8988T (cell line): ENCODE results near the gene ILKAP.

Source experiments
- DNase-seq: peaks from one replicate; pipeline ENCODE4 v3.0.0; 2011

ILKAP gene

DNA sequence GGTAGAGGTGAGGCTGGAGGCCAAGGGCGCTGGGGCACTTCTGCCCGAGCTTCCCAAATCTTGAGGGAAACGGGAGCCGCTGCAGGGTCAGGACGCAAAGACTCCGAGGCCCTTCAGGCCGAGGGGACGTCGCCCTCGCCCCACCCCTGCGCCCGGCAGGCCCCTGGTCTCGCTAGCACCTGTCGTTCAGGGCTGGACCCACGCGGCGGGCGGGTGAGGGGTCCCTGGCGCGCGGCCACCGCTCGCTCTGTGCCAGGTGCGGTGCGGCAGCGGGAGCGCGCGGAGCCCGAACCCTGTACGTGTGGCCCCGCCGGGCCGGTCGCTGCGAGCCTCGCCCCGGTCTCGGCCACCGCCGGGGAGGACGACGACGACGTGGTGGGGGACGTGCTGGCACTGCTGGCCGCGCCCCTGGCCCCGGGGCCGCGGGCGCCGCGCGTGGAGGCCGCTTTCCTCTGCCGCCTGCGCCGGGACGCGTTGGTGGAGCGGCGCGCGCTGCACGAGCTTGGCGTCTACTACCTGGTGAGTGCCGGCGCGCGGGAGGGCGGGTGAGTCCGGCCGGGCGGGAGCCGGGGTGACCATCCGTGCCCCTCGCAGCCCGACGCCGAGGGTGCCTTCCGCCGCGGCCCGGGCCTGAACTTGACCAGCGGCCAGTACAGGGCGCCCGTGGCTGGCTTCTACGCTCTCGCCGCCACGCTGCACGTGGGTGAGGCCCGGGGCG, 39.9 kb downstream of the ILKAP start:
- DNase-seq = no peak

DNA sequence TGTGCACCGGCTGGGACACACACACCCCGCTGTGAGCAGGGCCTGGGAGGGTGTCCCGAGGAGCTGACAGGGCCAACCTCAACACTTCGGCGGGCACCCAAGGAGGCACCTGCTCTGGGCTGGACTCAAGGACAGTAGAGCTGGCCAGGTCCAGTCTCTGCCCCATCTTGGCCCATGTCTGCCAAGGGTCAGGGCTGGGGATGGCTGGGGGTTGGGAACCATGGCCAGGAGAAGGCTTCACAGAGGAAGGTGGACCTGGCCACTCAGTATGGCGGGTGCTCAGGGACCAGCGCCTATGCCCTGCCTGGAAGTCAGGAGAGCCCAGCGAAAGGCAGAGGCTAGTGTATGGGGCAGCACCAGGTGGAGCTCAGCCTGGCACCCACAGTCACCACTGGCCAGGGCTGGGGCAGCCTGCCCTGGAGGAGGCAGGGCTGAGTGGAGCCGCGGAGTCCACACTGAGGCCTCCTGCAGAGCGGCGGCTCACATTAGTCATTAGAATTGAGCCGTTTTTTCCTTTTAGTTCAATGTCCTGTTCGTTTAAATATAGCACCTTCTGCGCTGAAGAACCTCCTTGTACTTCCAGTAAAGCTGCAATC, 40.6 kb downstream of the ILKAP start:
- peak; percentile 37 for DNase-seq

DNA sequence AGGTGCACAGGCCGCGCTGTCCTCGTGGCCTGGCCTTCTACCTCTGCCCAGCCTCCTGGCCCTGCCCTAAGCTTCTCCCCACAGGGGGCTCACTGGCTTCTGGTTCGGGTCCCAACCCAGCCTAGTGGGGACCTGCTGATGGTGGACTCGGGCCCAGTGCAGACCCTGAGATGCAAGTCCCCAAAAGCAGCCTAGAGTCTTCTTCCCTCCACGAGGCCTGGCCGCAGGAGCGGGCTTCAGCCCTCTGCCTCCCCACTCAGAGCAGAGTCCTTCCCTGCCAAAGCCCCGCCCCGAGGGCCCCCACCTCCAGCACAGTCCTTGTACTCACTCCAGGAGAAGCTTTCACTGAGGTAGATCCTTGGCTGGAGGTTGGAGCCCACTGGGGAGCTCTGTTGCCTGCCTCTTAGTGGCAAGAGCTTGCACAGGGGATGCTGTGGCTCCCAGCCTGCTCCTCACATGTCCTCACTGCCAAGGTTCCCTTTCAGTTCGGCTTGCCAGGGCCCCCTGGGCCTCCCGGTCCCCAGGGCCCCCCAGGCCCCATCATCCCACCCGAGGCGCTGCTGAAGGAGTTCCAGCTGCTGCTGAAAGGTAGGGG, 41.1 kb downstream of the ILKAP start:
- DNase-seq = peak; percentile 28

DNA sequence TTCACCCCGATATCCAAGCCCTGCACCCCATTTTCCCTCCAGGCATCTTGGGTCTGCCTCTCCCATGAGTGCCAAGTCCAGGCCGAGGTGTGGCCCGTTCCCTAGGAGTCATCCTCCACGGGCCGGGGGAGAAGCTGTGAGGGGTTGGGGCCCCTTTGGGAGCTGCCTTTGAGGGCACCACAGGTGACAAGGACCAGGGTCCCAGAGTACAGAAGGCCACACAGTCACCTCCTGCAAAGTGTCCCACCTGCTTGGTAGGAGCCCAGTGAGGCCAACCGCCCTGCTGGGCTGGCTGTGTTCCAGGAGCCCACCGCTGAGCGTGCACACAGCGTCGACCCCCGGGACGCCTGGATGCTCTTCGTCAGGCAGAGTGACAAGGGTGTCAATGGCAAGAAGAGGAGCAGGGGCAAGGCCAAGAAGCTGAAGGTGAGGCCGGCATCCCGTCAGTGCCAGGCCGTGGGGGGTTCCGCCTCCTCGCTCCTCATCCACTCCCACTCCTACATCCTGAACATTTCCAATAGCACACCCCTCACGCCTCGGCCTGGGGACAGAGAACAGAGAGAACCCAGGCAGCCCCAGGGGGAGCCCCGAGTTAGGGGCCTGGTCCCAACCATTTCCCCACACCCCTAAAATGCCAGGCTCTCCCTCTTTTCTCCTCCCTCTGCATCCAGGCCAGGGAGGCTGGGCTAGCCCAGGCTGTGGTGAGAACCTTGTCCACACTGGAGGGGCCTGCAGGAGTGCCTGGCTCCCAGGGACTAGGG, 42.0 kb downstream of the ILKAP start:
- peak; percentile 34 for DNase-seq

DNA sequence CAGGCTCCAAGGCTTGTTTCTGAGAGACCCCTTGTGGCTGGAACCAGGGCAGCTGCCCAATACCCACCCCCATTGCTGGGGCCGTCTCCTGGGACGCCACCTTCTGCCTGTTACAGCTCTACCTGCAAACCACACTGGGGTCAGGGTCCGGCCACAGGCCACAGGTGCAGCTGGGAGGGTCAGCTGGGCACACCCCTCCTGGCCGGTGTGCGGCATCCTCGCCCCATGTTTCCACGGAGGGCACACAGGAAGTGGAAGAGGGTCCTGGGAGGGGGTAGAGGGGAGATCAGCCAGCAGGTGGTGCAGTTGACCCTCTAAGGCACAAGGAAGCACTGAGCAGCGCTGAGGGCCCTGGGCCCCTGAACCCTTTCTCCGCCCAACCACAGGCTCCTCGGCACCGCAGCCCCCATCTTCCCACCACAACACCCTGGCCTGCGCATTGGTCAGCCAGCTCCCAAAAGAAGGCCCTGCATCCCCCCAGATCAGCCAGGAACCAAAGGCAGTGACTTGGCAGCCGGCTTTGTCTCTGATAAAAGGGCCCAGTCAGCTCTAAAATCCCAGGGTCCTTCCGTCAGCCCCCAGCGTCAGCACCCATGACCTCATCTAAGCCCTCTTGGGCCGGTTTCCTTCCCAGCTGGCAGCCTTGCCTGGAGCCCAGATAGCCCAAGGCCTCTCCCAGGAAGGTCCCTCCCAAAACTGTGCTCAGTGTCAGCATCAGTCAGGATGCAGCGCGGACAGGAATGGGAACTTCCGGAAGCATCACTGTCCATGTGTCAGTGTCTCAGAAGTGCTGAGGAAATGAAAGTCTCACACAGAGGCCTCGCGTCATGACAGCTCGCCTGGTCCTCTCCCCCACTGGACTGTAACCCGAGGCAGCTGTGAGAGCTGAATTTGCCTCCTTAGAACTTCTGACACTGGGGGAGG, 43.0 kb downstream of the ILKAP start:
- DNase-seq = peak; percentile 90

DNA sequence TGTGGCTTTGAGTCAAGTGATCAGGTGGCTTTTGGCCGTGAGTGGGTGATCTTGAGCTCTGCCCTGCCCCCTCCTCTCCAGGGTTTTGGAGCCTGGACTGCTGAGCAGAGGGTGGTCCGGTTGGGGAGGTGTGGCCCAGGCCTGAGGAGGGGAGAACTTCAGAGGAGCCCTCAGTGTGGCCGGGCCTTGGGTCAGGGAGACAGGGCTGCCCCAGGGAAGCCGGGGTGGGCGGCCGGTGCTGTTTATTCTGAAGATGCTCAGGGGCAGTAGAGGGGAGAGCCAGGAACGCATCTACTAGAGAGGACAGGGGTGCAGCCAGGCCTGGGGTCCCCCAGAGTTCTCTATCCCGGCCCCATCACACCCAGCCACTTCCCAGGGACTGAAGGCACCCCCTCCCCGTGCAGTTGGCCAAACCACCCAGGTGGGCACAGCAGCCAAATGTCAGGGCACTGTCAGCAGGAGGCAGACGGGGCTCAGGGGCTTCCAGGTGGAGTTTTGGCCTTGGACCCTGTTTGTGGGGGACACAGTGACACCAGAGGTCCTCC, 43.8 kb downstream of the ILKAP start:
- DNase-seq = no peak

DNA sequence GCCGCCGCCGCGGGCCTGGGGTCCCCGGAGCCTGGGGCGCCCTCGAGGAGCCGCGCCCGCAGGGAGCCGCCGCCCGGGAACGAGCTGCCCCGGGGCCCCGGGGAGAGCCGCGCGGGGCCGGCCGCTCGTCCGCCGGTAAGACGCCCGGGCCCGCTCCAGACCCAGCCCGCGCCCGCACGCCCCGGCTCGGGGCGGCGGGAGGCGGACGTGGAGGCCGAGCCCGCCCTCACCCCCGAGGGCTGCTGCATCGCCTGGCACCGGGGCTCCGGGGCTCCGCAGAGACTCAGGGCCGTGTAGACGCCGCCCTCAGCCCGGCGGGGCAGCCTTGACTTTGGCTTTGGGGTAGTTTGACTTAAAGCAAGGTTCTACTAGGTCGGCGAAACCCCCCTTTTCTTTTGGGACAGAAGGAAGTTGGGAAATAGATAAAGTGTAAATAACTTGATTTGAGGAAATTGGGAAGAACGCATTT, 44.4 kb downstream of the ILKAP start:
- no peak for DNase-seq

DNA sequence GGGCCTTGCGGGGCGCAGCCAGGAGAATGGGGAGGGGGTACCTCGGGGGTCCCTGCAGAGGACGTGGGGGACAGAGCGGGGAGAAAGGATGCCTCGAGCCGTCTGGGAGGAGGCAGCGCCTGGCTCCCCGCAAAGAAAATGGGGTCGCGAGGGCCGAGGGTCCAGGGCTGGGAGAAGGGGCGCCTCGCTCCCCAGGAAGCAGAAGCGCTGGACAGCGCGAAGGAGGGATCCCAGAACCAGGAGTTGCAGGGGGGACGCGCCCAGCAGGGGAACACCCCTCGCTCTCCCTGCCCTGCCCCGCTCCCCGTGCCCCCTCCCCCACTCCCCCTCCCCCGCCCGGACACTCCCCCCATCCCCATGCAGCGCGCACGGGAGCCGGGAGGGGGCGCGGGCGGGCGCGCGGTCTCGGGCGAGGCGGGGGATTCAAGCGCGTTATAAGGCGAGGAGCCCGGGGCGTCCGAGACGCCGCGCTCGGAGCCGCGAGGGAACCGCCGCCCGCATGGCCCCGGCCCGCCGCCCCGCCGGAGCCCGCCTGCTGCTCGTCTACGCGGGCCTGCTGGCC, 44.9 kb downstream of the ILKAP start, which contains the start of gene ERFE:
Gene ERFE (plus strand): TSS at position 462 of the 562 bp plus-strand sequence. CDS start 38 bp downstream, at position 500.
- peak; percentile 95 for DNase-seq

DNA sequence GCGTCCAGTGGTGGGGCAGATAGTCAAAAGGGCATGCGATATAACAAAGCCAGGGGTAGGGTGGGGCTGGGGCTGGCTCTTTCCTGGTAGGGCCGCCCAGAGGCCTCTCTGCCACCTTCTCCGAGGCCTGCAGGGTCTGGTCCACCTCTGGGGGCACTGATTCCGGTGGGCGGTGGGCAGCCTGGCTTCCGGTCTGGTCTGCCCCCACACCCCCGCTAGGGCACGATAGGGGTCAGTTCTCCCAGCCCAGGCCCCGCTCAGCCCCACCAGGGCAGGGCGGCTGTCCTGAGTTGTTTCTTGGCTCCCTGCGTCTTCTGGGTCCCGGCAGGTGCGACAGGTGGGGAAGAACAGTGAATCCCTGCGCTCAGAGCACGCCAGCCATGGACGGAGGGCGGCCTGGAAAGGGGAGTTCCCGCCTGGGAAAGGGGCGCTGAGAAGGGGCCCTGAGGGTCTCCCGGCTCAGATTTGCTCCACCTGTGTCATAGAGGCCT, 45.4 kb downstream of the ILKAP start:
- DNase-seq = no peak

DNA sequence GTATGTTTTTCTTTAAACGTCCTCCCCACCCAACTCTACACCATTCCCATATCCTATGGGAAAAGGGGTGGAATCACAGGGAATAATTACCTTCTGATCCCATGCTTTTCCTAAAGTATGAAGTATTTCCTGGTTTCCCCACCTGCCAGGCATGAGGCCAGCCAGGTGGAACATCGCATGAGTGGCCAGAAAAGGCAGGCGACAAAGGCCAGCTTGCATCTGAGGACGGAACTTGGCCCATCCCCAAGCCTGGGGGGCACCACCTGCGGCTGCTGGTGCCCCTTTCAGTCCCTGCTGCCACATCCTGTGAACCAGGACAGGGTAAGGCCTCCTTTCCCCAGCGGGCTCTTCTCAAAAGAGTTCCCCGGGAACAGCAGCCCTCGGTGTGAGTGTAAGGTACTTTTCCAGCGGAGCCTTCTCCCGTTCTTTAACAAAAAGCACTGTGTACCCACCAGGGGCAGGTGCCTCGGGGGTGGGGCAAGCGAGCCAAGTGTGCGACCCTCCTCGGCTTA, 45.9 kb downstream of the ILKAP start:
- no peak for DNase-seq

DNA sequence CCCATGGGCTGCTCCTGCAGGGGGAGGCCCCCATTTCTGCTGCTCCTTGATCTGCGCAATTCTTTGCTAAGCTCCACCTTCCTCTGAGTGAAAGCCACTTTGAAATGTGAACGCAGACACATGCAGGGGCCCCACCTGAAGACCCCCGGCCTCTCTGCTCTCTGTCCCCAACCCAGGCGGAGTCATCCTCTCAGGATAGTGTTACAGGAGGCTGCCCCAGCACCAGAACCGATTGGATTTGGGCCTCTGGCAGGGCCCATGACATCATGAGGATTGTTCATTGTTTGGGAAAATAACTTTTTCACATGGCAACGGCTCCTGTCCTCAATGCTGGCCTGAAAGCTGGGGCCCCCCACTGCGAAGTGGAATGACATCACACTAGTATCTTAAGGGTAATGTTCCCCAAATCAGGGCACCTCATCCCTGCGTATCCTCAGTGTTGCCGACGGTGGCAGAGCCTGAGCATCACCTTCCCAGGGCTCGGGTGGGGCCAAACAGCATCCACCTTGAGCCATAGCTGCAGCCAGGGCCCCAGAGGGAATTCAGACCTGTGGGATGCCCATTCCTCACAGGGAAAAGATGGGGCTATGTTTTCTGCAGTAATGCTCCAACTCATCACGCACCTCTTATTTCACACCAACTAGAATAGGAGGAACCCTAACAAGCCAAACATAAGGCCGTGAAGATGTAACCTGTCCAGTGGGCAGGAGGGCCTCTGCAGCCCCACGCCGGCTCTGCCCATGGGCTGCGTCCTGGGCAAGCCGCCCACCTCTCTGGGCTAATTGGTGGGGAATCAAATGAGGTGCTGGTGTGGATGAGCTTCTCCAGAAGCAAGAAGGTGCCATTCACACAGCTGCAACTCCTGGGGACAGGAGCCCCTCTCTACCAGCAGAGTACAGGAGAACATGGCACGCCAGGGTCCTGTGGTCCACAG, 47.5 kb downstream of the ILKAP start:
- no peak for DNase-seq

DNA sequence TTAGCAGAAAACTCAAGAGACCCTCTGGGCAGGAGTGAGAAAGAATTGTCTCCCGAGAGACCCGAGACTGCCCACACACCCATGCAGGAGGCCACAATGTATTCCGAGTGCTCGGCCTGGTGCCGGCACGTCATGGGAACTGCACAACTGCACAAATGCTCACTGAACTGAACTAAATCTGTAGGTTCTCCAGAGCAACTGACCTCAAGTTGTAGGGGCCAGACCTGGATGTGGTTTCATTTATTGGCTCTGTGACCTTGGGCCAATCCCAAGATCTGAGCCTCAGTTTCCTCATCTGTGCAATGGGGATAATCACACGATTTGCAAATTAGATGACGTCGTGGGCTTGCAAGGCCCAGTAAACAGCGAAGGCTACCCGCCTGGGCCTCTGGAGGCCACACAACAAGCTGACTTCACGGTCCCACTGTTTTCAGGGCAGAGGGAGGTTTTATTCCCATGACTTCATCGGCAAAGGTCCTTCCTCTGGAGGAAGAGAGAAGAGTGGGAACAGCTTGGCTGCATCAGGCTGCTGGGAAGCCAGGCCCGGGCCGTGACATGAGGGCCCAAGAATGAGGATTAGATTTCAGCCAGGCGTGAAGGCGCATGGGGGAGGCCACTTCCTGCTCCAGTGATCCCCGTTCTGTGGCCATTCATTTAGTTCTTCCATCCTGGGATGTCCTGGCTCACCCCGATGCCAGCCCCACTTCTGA, 48.3 kb downstream of the ILKAP start:
- DNase-seq = no peak

DNA sequence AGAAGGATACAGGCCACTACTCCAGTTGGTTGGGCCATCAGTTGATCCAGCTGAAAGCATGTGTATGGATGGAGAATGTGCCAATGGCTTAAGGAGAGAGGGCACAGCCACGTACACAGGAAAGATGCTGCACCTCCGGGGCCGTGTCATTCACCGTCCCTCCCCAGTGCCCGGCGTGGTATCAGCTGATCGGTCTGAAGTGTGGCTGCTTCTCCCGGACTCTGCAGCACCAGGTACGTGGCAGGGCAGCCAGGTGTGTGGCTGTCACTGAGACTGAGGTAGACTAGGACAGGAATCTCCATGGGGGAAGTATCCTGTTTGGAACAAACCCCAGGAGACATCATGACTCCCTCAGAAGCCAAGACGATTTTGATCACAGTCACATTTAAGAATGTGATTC, 48.9 kb downstream of the ILKAP start:
- DNase-seq = no peak

DNA sequence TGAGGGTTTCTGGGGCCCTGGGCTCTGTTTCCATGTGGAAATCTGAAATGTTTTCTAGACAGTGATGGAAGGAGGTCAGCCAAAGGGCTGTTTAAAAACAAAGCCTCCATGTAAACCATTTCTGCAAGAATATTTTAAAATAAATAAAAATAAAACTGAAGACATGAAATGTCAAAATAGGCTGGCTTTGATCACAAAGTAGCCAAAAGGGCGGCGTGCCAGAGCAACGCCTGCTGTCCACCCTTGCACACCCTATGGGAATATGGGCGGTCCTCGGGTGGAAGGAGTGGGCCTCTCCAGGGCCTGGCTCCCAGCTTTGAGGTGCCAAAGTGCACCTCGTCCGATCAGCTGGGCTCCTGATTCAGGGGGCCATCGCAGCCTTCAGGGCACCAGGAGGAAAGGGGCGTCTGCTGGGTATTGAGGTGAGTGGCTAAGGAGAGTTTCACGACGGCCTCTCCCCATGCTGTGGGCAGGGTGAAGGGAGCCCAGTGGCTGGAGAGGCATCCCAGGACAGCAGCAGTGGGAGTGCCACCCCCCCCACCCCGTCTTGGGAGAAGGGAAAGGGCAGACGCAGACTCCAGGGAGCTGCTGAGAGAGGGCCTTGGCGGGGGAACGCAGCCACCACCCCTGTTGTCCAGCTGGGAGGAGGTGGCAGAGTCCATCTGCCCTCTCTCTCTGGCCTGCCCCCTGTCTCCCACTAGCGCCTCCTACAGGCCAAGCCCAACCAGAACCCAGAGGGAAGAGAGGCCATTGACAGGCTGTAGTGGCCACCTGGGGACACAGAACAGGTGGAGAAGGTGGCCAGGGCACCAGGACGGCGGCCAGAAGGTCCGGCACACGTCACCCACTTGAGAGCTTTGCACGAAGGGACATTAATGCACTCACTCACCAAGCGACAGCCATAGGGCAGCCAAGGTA, 50.5 kb downstream of the ILKAP start:
- no peak for DNase-seq

DNA sequence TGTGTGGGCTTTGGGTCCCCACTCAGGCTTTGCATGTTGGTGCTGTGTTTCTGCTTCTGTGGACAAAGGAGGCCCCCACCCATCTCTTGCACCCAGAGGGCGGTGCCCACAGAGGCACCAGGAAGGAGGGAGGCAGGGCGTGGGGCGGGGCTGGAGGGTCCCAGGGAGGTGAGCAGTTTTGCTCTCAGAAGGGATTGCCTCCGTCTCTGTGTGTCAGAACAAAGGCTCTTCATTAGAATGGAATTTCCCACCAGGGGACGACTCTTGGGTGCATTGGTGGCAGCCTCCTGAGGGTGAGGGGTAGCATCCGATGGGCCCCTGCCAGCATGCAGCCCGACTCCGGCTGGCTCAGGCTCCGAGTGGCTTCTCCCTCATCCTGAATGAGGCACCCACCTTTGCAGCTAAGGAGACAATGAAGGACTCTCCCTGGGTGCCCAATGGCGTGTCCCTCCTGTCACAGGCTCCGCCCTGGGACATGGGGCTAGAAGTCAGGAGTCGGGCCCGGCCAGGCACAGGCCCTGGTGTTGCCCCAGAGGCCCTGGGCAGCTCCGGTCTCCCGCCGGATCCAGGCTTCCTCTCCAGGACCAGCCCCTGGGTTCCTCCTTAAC, 51.8 kb downstream of the ILKAP start:
- no peak for DNase-seq

DNA sequence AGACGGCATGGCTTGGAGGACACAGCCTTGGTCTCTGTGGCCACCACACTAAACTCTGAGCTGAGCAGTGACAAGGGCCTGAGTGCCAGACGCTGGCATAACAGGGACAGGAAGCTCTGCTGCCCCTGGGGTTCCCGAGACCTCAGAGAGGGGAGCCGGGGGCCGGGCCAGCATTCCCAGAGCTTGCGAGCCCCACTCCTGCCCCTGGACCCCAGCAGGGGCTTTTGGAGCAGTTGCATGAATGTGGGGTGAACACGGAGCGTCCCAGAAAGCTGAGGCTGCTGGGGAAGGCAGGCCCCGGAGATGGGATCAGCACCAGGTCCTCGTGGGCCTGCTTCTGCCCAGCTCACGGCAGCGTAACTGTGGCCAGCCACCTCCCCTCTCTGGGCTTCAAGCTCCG, 52.3 kb downstream of the ILKAP start:
- DNase-seq = no peak

DNA sequence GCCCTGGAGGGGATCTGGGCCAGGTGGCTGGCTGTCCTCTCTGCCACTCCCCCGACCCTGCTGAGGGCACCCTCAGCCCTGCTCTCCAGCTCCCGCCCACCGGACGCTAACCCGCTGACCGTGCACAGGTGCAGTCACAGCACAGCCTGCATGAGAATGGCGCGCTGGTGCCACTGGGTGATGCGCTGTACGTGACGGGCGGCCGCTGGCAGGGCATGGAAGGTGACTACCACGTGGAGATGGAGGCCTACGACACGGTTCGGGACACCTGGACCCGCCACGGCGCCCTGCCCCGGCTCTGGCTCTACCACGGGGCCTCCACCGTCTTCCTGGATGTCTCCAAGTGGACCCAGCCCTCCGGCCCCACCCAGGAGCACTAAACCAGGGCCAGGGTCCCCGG, 52.8 kb downstream of the ILKAP start:
- DNase-seq = no peak
